GM18526 (cell line): ENCODE measurements around the gene ROS1.

ENCODE experiments used
- POLR2A ChIP-seq: IDR thresholded peaks from 3 replicates; pipeline ENCODE4 v1.6.1; 2011; ENCODE audit not compliant: insufficient read length; ENCODE audit errors: extremely low read depth

The ROS1 gene

DNA sequence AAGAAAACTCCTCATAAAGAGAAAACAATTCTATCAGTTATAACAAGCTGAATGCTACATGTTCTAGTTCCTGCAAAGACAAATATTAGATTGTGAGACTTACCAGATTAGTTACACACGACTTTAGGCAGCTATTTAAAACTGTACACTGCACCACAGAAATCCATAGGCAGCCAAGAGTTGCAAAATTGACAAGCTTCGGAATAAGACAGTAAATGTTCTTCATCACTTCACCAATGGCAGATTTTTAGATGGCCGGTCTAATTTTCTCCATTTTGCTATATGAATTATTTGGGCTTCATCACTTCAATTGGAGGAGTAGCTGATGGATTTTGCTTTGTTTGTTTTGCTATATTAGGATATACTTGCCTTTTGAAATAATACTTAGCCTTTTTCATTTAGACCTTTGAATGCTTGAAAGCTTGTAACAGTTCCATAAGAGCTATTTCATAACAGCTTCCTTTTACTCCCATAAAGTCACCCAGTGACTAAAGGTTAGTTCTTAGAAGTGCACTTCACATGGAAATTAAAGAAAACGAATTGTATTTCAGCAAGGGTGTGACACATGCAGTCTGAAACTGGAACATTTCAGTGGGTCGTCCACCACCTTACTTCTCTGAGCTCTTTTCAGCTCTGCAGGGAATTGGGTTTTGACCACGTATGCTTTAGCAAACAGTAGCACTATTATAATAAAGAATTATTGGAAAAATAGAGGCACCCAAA is at the start of gene ROS1:
TSS of gene ROS1 (minus strand) at position 512 of the 723 bp plus-strand sequence. CDS start at position 226, 286 bp downstream.
- TF ChIP-seq POLR2A: no peak

DNA sequence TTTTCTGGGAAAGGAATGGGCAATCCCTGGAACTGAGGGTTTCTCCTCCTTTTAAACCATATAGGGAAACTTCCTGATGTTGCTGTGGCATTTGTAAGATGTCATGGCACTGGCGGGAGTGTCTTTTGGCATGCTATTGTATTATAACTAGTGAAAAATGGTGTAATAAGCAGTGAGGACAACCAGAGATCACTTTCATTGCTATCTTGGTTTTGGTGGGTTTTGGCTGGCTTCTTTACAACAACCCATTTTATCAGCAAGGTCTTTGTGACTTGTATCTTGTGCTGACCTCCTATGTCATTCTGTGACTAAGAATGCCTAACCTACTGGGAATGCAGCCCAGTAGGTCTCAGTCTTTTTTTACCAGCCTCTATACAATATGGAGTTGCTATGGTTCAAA is 47.7 kb upstream of the ROS1 start:
- TF ChIP-seq POLR2A: no peak

GRCh38 chr6:117472667-117473066 is 46.9 kb upstream of the ROS1 start:
- no peak for TF ChIP-seq POLR2A

- no peak for TF ChIP-seq POLR2A
Observed at GRCh38 chr6:117469791-117470190, 44.0 kb upstream of the ROS1 start.

DNA sequence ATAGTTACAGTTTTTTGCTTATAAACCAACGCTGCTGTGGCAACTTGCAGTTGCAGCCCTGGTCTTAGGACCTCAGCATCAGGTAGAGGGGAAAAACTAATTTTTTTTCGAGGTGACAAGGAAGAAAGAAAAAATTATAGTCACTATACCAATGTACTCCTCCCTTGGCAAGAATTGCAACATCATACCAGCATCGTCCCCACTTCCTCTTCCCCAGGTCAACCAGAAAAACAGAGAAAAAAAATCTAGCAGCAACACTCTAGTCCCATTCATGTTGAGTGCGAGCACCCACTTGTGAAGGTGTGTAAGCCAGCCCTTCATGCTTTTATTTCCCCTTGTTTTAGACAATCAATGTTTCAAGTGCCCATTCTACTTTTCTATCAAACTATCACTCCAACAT is 43.6 kb upstream of the ROS1 start:
- TF ChIP-seq POLR2A: no peak

GRCh38 chr6:117467876-117468275 is 42.1 kb upstream of the ROS1 start:
- TF ChIP-seq POLR2A: no peak

DNA sequence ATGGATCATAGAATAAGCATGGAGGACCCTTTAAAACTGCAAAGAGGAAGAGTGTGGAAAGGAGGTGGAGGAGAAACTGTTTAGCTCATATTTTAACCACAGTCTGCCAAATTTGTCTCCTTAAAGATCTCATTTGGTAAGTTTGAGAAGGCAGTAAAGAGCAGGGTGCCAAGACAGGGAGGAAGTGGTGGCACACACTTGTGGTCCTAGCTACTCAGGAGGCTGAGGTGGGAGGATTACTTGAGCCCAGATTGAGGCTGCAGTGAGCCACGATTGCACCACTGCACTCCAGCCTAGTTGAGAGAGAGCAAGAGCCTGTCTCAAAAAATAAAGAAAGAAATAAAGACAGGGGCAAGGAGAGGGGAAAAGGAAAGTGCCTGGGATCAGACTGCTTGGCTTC is 39.9 kb upstream of the ROS1 start:
- no peak for TF ChIP-seq POLR2A

DNA sequence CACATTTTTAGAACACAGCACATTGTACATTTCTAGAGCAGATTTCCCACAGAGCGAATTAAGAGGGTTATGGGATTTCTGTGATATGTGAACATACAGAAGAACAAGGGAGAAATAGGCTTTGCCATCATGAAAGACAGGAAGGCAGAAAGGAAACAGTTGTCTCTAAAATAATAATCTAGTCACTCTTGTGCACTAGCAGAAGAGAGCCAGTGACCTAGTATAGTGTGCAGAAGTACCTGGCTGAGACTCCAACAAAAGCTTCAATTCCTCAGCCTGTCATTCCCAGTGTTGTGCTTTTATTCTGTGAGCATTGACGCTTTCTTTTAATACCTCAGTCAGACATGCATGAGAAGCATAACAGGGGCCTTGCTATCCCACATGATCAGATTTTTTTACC is 39.0 kb upstream of the ROS1 start:
- TF ChIP-seq POLR2A: no peak

DNA sequence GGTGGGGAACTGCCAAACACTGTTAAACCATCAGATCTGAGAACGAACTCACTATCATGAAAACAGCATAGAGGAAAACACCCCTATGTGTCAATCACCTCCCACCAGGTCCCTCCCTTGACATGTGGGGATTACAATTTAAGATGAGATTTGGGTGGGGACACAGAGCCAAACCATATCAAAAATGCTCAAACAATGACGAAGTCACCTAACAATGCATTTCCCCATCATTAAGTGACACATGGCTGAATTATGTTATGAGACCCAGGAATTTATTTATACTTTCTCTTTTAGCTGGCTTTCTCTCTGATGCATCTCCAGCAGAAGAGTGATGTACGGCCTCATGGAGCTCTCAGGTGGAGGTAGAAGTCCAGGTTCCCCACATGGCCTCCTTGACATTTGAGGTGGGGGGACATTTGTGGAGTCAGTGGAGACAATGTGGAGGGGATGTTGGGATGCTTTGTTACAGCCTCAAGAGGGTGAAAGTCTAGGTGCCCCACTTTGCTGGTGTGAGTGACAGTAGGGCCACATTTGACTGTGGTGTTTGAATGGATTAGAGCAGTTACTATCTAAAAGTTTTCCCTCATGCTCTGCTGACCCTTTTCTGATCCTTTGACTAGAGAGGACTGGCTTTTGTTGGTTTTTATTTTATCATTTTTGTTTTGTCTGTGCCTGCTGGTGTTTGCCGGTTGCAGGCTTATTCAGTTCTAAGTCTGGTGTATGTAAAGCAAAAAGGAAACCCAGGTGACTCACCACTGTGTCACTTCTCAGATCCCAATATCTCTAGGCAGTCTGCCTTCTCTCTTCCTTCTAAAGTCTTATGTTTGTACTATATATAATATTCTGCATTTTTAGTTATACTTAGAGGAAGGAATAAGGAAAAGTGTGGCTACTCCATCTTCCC is 38.3 kb upstream of the ROS1 start:
- no peak for TF ChIP-seq POLR2A

DNA sequence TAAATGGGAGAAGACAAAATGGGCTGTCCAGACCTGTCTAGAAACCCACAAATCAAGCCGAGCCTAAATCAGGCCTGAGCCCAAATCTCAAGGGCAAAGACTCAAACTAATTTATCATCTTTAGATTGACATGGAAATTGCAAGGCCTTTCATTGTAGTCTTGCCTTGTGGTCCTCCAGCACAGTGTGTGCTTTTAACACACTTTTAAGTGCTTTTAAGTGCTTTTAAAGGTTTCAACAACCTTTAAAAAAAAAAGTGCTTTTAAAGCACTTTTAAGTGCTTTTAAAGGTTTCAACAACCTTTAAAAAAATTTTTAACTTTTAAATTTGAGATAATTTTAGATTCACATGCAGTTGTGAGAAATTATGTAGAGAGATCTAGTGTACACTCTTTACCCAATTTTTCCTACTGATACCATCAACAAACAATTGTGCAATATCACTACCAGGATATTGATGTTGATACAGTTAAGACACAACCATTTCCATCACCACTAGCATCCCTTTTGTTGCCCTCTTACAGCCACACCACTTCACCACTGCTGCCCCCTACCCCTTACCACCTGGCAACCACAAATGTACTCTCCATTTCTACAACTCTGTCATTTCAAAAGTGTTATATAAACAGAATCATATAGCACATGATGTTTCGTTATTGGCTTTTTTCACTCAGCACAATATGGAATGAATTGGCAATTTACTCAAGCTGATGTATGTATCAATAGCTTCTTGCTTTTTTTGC is 33.6 kb upstream of the ROS1 start:
- TF ChIP-seq POLR2A: no peak

- no peak for TF ChIP-seq POLR2A
Observed at GRCh38 chr6:117456998-117457397, 31.3 kb upstream of the ROS1 start.

- no peak for TF ChIP-seq POLR2A
Observed at GRCh38 chr6:117456250-117456649, 30.5 kb upstream of the ROS1 start.

- no peak for TF ChIP-seq POLR2A
Observed at GRCh38 chr6:117451671-117452070, 25.9 kb upstream of the ROS1 start.

DNA sequence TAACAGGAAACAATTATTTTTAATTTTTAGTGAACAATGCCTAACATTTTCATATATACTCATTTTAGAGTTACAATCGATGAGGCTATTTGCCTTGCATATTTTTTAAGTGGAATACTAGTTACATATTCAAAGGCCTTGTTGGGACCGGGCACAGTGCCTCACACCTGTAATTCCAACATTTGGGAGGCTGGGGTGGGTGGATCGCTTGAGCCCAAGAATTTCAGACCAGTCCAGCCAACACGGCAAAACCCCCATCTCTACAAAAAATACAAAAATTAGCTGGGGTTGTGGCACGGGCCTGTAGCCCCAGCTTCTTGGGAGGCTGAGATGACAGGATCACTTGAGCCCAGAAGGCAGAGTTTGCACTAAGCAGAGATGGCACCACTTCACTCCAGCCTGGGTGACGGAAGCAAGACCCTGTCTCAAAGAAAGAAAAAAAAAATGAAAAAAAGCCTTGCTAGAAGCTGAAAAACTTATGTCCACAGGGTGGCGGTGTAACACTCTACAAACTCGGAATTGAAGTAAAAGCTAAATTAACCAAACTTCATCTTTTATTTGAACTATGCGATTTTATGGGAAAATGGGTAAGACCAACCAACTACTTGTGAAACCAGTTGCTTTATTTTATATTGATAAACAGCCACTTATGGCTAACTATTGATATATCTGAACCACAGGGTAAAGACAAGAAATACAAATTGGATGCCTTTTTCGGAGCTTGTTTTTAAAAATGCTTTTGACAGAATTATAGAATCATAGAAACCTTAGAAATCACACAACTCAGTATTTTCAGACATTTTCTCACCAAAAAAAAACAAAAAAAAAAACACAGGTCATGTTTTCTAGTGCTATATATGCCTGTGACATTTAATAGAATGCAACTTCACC is 24.1 kb upstream of the ROS1 start:
- no peak for TF ChIP-seq POLR2A
